GM12878 (cell line): ENCODE data around the gene FERD3L. TPM values are rescaled to one million over a fixed set of nuclear protein-coding genes. Genes with fewer than 3 reads are reported as not detected.
A peak's percentile ranks its signal among the peaks of the same experiment; 100 is the strongest.

Experiments used
- ATAC-seq: fragments of 200-7000 bp; cut with Tn5 transposase; 3 replicates; pipeline ENCODE4 v1.9.1; 2020; ENCODE audit warnings: mild to moderate bottlenecking, moderate library complexity
- BruUV-seq: library from RNA; stranded (reverse); fragments of 400-500 nt; replicated peaks from 2 replicates; lab custom pipeline; 2021; lab: Mats Ljungman, UMichigan
- CTCF ChIA-PET: fragments of 300-600 bp; sonication (Branson Sonifier 250); formaldehyde crosslinking; extraction: SDS; loops from one replicate; lab custom pipeline; 2021; ENCODE audit warnings: inconsistent platforms; lab: Yijun Ruan, JAX
- POLR2A ChIA-PET: fragments of 350-600 bp; formaldehyde crosslinking; extraction: SDS; loops from one replicate; lab custom pipeline; 2021; ENCODE audit warnings: inconsistent platforms; lab: Charles Lee
- RAD21 ChIA-PET: fragments of 300-600 bp; sonication (Branson Sonifier 250); formaldehyde crosslinking; loops from one replicate; lab custom pipeline; 2023; ENCODE audit warnings: antibody characterized with exemption; ENCODE audit not compliant: unreplicated experiment; lab: Charles Lee
- SMC1A ChIA-PET: fragments of 300-600 bp; sonication (Branson Sonifier 250); formaldehyde crosslinking; loops from one replicate; lab custom pipeline; 2023; ENCODE audit not compliant: unreplicated experiment, uncharacterized antibody; lab: Charles Lee
- DNase-seq: peaks from one replicate; pipeline ENCODE4 v3.0.0-alpha.2; 2011; ENCODE audit warnings: low read depth, low spot score
- FAIRE-seq: peaks from 3 replicates; lab custom pipeline; 2011; peaks lifted over from hg19 to GRCh38; lab: Jason Lieb, UNC
- H2AFZ ChIP-seq: 2 replicates; pipeline ENCODE4 v1.6.0; 2011; ENCODE audit warnings: low read depth, low read length, control low read depth; ENCODE audit not compliant: control insufficient read depth
- H3K27ac ChIP-seq: 2 replicates; pipeline ENCODE4 v1.5.1; 2011; ENCODE audit warnings: control low read depth; ENCODE audit not compliant: control insufficient read depth, insufficient read depth
- H3K27me3 ChIP-seq, 2 experiments: replicated peaks in 1 of 2; 2 replicates each; pipeline versions ENCODE4 v1.6.0 to v1.6.1; 2011; ENCODE audit warnings: low read length in 1 of 2; ENCODE audit not compliant: control insufficient read depth in 2 of 2, insufficient read depth in 2 of 2
- H3K36me3 ChIP-seq, 2 experiments: 2 replicates each; pipeline ENCODE4 v1.5.1; 2011; ENCODE audit warnings: low read length in 1 of 2; ENCODE audit not compliant: control insufficient read depth in 2 of 2, insufficient read depth in 2 of 2
- H3K4me1 ChIP-seq: 2 replicates; pipeline ENCODE4 v1.6.1; 2011; ENCODE audit warnings: mild to moderate bottlenecking, low read length, moderate library complexity, mixed read lengths; ENCODE audit not compliant: control insufficient read depth, insufficient read depth
- H3K4me2 ChIP-seq: 2 replicates; pipeline ENCODE4 v1.6.0; 2011; ENCODE audit warnings: control low read depth; ENCODE audit not compliant: control insufficient read depth, insufficient read depth
- H3K4me3 ChIP-seq: fragments of 200-600 bp; sonication (generic); 2 replicates; pipeline ENCODE4 v1.5.1; 2016
- H3K79me2 ChIP-seq: 2 replicates; pipeline ENCODE4 v1.6.0; 2011; ENCODE audit warnings: low read length; ENCODE audit not compliant: control insufficient read depth, insufficient read depth
- H3K9ac ChIP-seq: 2 replicates; pipeline ENCODE4 v1.8.0; 2011; ENCODE audit warnings: low read length, control low read depth, mixed read lengths; ENCODE audit not compliant: control insufficient read depth, insufficient read depth
- H3K9me3 ChIP-seq: replicated peaks from 3 replicates; pipeline ENCODE4 v1.5.1; 2011; ENCODE audit warnings: mild to moderate bottlenecking, low read length; ENCODE audit not compliant: control insufficient read depth, insufficient read depth
- H4K20me1 ChIP-seq: 2 replicates; pipeline ENCODE4 v1.6.0; 2011; ENCODE audit not compliant: control insufficient read depth, insufficient read depth
- CREB1 ChIP-seq: IDR thresholded peaks from 2 replicates; pipeline ENCODE4 v1.6.1; 2012; ENCODE audit warnings: low read depth, mild to moderate bottlenecking, inconsistent platforms
- EZH2 ChIP-seq: IDR thresholded peaks from 2 replicates; pipeline ENCODE4 v1.6.1; 2012; ENCODE audit warnings: low read depth, mild to moderate bottlenecking, control low read depth, inconsistent platforms, low read length, borderline replicate concordance; ENCODE audit not compliant: control insufficient read depth
- FOS ChIP-seq: IDR thresholded peaks from 3 replicates; pipeline ENCODE4 v1.6.1; 2011; ENCODE audit warnings: borderline replicate concordance; ENCODE audit not compliant: insufficient read length; ENCODE audit errors: extremely low read depth
- GABPA ChIP-seq: IDR thresholded peaks from 2 replicates; pipeline ENCODE4 v1.6.1; 2014; ENCODE audit warnings: antibody characterized with exemption, low read depth, mild to moderate bottlenecking, inconsistent platforms
- IKZF1 ChIP-seq: fragments of 450-650 bp; conservative IDR thresholded peaks from 2 replicates; pipeline ENCODE4 v1.6.1; 2017; ENCODE audit warnings: antibody characterized with exemption, mild to moderate bottlenecking
- MTA2 ChIP-seq: fragments of 450-650 bp; IDR thresholded peaks from 2 replicates; pipeline ENCODE4 v1.6.1; 2016; ENCODE audit warnings: low read depth, mild to moderate bottlenecking, moderate library complexity
- PML ChIP-seq: IDR thresholded peaks from 2 replicates; pipeline ENCODE4 v1.6.1; 2012; ENCODE audit warnings: low read length, inconsistent platforms
- POU2F2 ChIP-seq: IDR thresholded peaks from 3 replicates; pipeline ENCODE4 v1.6.1; 2011; ENCODE audit warnings: low read depth, mild to moderate bottlenecking, low read length, borderline replicate concordance
- RAD51 ChIP-seq: fragments of 450-650 bp; IDR thresholded peaks from 2 replicates; pipeline ENCODE4 v1.6.1; 2016; ENCODE audit warnings: moderate library complexity, mild to moderate bottlenecking, inconsistent platforms
- RBBP5 ChIP-seq: fragments of 200-600 bp; sonication (generic); conservative IDR thresholded peaks from 2 replicates; pipeline ENCODE4 v1.6.1; 2016
- SMARCA5 ChIP-seq: fragments of 450-650 bp; IDR thresholded peaks from 2 replicates; pipeline ENCODE4 v1.6.1; 2017; ENCODE audit warnings: mild to moderate bottlenecking
- SP1 ChIP-seq: IDR thresholded peaks from one replicate; pipeline ENCODE4 v1.6.1; 2011; ENCODE audit warnings: low read depth, low read length
- SUZ12 ChIP-seq: fragments of 200-600 bp; sonication (generic); IDR thresholded peaks from one replicate; pipeline ENCODE4 v1.6.1; 2018; ENCODE audit warnings: antibody characterized with exemption, mild to moderate bottlenecking; ENCODE audit not compliant: unreplicated experiment
- ZNF274 ChIP-seq: IDR thresholded peaks from one replicate; pipeline ENCODE4 v1.8.0; 2011; ENCODE audit not compliant: insufficient read length, insufficient read depth
- WGBS: methylation state at CpG from one replicate; pipeline ENCODE4 v1.1.6; 2016; ENCODE audit warnings: low lambda C conversion rate; ENCODE audit not compliant: insufficient replicate concordance, insufficient coverage; ENCODE audit errors: missing lambda C conversion rate; 5-methylcytosine and 5-hydroxymethylcytosine counted together
- in situ Hi-C: fragments of 300-500 bp; cut with MboI; formaldehyde crosslinking; loops from 9 replicates; pipeline ENCODE4 v1.14.3; 2018; ENCODE audit warnings: mixed read lengths
- intact Hi-C: fragments of 100-400 bp; cut with micrococcal nuclease; formaldehyde crosslinking; loops from one replicate; pipeline ENCODE4 v1.14.2; 2022; ENCODE audit not compliant: unreplicated experiment
- polyA plus RNA-seq, 11 experiments: library from polyadenylated mRNA; depleted of rRNA in 4 of 11; unstranded in 6 of 11; stranded (reverse) in 5 of 11; fragments of >200 nt; fragmentation: Nextera tagmentation in 4 of 11; fragmentation: Illumina TruSeq in 1 of 11; extraction: Ambion mirVana in 4 of 11; extraction: Trizol in 1 of 11; gene quantifications; 1 replicate in 1 of 11; 2 replicates in 10 of 11; pipeline versions ENCODE4 v1.2.1 to v1.2.3, GENCODE V29; 2011 to 2016; ENCODE audit warnings: inconsistent platforms in 2 of 11, missing spikeins in 2 of 11, low read depth in 1 of 11
- total RNA-seq, 4 experiments: library from RNA; depleted of rRNA in 3 of 4; stranded (reverse); fragments of >200 nt in 3 of 4; fragmentation: Illumina TruSeq in 1 of 4; extraction: Trizol in 1 of 4; gene quantifications; 2 replicates each; pipeline versions ENCODE4 v1.2.1 to v1.2.3, GENCODE V29; 2013 to 2021
- TF ChIP-seq, protein P1 (sequence below): IDR thresholded peaks from 2 replicates; pipeline ENCODE4 v1.6.1; 2011; ENCODE audit warnings: borderline replicate concordance, low read depth, mild to moderate bottlenecking, moderate library complexity, low read length; ENCODE audit not compliant: insufficient read depth, poor library complexity, severe bottlenecking

The FERD3L gene
- total and polyA plus RNA-seq, 10 of the 15 experiments (the other 5 are each of a cell fraction or from before 2014, with no cell fraction given): not detected

DNA sequence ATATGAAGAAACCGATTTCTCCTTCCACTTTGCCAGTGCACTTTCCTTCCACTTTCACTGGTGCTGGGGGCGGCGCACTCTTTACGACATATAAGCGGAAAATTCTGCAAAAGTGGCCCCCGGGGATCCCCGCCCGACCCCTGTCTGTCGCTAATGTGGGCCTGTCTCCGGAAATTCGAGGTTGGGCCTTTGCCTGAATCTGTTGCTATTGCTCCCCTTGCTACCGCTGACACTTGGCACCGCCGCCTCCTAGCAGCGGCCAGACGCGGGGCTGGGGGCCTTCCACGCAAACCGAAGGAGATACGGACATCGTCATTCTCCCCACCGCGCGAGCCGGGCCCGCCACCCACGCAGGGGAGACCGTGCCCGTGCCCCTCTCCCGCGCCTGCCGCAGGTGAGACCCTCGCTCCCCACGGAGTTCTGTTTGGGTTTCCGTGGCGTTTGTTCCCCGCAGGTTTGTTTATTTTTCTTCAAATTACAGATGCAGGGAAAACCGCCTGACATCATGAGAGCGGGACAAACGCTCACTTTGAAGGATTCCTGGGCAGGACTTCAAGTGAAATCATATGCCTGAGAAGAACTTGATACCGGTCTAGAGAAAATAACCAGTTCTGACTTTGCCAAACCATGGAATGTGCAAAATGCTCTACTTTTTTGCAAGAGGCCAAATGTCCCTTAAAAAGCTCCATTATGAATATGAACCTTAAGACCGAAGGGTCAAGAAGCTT is 32.8 kb downstream of the FERD3L start:
- H2AFZ ChIP-seq: no peak overlapping the region
- no peak overlapping the region for H3K27ac ChIP-seq
- TF ChIP-seq SUZ12 (peak; percentile 76), EZH2 (peak; percentile 59; the same call in 1 of the 2 replicates), CREB1 (no peak)
- no peaks in the 10 kb centered on the region for H3K79me2 ChIP-seq
- H3K4me2 ChIP-seq: no peak overlapping the region
- CTCF ChIA-PET: no interaction called here
- H3K4me3 ChIP-seq: no peak overlapping the region
- WGBS: 38% methylated on average over 42 of the region's 42 CpGs
- RAD21 ChIA-PET: no interaction called here
- H3K27me3 ChIP-seq: peaks cover 4 to 28% of the 10 kb centered on the region in 2 experiments; a peak in 3 of 4 replicates
- H3K36me3 ChIP-seq: no peaks in the 10 kb centered on the region
- no peak overlapping the region for H3K9ac ChIP-seq
- no TSS peak for BruUV-seq
- no peaks in the 10 kb centered on the region for H4K20me1 ChIP-seq
- in situ Hi-C loops: loop anchor here (25.0 kb wide), 1 partner anchor 550 kb away; no protein-coding TSS in a partner anchor
- SMC1A ChIA-PET: no interaction called here
- ATAC-seq (no peak), DNase-seq (no peak), FAIRE-seq (no peak)
- H3K9me3 ChIP-seq: no peaks in the 10 kb centered on the region; the same call in 2 of the 3 replicates
- POLR2A ChIA-PET: no interaction called here
- intact Hi-C loops: no loop called here
- no peaks in the 10 kb centered on the region; the same call in 1 of the 2 replicates for H3K4me1 ChIP-seq

DNA sequence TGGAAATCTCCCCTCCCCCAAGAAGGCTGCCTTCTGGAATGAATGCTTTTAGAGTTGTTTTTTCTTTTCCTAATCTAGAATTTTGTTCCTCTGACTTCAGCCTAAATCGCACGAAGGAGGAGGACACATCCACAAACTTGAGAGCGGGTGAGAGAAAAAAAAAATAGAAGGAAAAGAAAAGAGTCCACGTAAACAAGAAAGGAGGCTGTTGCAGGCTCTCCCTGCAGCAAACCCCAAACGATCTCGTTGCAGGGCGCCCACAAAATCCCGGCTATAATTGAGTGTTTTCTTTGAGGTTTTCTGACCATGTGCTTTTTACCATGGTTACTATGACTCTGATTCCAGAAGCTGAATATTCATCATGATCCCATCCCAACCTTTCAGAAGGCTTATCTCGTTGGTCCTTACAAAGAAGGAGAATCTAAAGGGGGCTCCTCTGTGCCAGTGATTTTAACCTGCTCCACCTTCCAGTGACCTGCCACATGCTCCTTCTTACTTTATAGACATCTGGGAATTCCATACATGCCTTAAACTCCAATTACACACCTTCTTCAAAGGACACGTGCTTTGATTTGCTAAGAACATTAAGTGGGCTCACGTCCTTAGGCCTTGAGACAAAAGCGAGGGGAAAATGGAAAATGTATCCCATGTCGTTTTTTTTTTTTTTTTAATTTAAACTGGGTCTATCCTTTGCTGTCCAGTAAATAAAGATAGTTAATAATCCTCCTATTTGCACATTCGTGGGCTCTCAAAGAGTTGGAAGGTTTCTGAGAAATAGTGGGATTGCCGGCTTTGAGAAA is 33.5 kb downstream of the FERD3L start:
- ChIA-PET CTCF (no interaction called here), RAD21 (no interaction called here), SMC1A (no interaction called here), POLR2A (no interaction called here)
- intact Hi-C loops: no loop called here
- no peaks in the 10 kb centered on the region for H4K20me1 ChIP-seq
- FAIRE-seq (no peak), ATAC-seq (no peak), DNase-seq (no peak)
- H3K4me3 ChIP-seq: no peak overlapping the region
- no peaks in the 10 kb centered on the region for H3K36me3 ChIP-seq
- in situ Hi-C loops: loop anchor here (25.0 kb wide), 1 partner anchor 551 kb away; no protein-coding TSS in a partner anchor
- 34% methylated on average over 15 of the region's 15 CpGs for WGBS
- peaks cover 6 to 29% of the 10 kb centered on the region in 2 experiments for H3K27me3 ChIP-seq
- H2AFZ ChIP-seq: no peak overlapping the region
- no peaks in the 10 kb centered on the region for H3K79me2 ChIP-seq
- BruUV-seq: no TSS peak
- H3K4me1 ChIP-seq: no peaks in the 10 kb centered on the region; the same call in 1 of the 2 replicates
- H3K9me3 ChIP-seq: no peaks in the 10 kb centered on the region; the same call in 2 of the 3 replicates
- no peak overlapping the region for H3K9ac ChIP-seq
- no peak overlapping the region for H3K27ac ChIP-seq
- H3K4me2 ChIP-seq: no peak overlapping the region
- no peak for TF ChIP-seq IKZF1
- TF ChIP-seq RAD51: no peak
- TF ChIP-seq POU2F2: no peak
- TF ChIP-seq SP1: no peak
- TF ChIP-seq ZNF274: no peak
- TF ChIP-seq SMARCA5: no peak
- no peak for TF ChIP-seq MTA2
- no peak for TF ChIP-seq GABPA
- TF ChIP-seq, protein P1, sequence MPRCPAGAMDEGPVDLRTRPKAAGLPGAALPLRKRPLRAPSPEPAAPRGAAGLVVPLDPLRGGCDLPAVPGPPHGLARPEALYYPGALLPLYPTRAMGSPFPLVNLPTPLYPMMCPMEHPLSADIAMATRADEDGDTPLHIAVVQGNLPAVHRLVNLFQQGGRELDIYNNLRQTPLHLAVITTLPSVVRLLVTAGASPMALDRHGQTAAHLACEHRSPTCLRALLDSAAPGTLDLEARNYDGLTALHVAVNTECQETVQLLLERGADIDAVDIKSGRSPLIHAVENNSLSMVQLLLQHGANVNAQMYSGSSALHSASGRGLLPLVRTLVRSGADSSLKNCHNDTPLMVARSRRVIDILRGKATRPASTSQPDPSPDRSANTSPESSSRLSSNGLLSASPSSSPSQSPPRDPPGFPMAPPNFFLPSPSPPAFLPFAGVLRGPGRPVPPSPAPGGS: no peak
- TF ChIP-seq RBBP5: no peak
- no peak for TF ChIP-seq FOS
- no peak for TF ChIP-seq PML
